Measurements from ENCODE around the gene IPO5.

Gene IPO5

GRCh38 chr13:98066636-98067035, 113.2 kb downstream of the IPO5 start:
- no peaks in the 10 kb centered on the region for H3K9me3 ChIP-seq
- H3K27ac ChIP-seq = no peak overlapping the region
- no peaks in the 10 kb centered on the region for H3K36me3 ChIP-seq
- H3K4me1 ChIP-seq (ENCODE audit: control insufficient read depth in 1 of 2, insufficient read depth in 1 of 2, low read depth in 1 of 2, low read length in 1 of 2) = no peaks in the 10 kb centered on the region
- TF ChIP-seq, protein P1, sequence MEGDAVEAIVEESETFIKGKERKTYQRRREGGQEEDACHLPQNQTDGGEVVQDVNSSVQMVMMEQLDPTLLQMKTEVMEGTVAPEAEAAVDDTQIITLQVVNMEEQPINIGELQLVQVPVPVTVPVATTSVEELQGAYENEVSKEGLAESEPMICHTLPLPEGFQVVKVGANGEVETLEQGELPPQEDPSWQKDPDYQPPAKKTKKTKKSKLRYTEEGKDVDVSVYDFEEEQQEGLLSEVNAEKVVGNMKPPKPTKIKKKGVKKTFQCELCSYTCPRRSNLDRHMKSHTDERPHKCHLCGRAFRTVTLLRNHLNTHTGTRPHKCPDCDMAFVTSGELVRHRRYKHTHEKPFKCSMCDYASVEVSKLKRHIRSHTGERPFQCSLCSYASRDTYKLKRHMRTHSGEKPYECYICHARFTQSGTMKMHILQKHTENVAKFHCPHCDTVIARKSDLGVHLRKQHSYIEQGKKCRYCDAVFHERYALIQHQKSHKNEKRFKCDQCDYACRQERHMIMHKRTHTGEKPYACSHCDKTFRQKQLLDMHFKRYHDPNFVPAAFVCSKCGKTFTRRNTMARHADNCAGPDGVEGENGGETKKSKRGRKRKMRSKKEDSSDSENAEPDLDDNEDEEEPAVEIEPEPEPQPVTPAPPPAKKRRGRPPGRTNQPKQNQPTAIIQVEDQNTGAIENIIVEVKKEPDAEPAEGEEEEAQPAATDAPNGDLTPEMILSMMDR (IDR thresholded peaks at IDR 0.05) = no peak
- no peaks in the 10 kb centered on the region for H3K27me3 ChIP-seq
- no peak overlapping the region for H3K4me3 ChIP-seq (ENCODE audit: low read depth in 1 of 2, low read length in 1 of 2)

DNA sequence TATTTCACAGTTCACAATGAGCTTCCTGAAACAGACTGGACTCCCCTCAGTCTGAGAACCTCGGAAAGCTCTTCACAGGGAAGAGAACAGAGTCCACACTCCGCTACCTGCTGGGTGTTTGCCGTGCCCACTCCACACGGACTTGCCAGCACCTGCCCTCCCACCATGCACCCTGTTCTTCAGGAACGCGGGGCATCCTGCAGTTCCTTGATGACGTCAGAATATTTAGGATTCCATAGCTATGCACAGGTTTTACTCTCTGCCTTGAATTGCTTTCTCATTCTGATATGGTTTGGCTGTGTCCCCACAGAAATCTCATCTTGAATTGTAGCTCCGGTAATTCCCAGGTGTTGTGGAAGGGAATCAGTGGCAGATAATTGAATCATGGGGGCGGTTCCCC, 115.0 kb downstream of the IPO5 start:
- H3K27me3 ChIP-seq = no peaks in the 10 kb centered on the region
- TF ChIP-seq, protein P1 (IDR thresholded peaks at IDR 0.05) = no peak
- H3K4me1 ChIP-seq (ENCODE audit: control insufficient read depth in 1 of 2, insufficient read depth in 1 of 2, low read depth in 1 of 2, low read length in 1 of 2) = no peaks in the 10 kb centered on the region

GRCh38 chr13:98069985-98070384, 116.5 kb downstream of the IPO5 start:
- H3K4me3 ChIP-seq (ENCODE audit: low read depth in 1 of 2, low read length in 1 of 2) = no peak overlapping the region
- no peaks in the 10 kb centered on the region for H3K36me3 ChIP-seq
- H3K27me3 ChIP-seq = no peaks in the 10 kb centered on the region
- no peaks in the 10 kb centered on the region for H3K9me3 ChIP-seq
- TF ChIP-seq, protein P1 (IDR thresholded peaks at IDR 0.05) = no peak
- no peak overlapping the region for H3K27ac ChIP-seq
- no peaks in the 10 kb centered on the region for H3K4me1 ChIP-seq (ENCODE audit: control insufficient read depth in 1 of 2, insufficient read depth in 1 of 2, low read depth in 1 of 2, low read length in 1 of 2)

More for the DNA sequence above, 115.0 kb downstream of the IPO5 start:
- Histone ChIP-seq H3K27ac (no peak overlapping the region), H3K36me3 (no peaks in the 10 kb centered on the region), H3K9me3 (no peaks in the 10 kb centered on the region), H3K4me3 (ENCODE audit: low read depth in 1 of 2, low read length in 1 of 2) (no peak overlapping the region)

- Histone ChIP-seq H3K4me1 (ENCODE audit: control insufficient read depth in 1 of 2, insufficient read depth in 1 of 2, low read depth in 1 of 2, low read length in 1 of 2) (no peaks in the 10 kb centered on the region), H3K27ac (no peak overlapping the region), H3K4me3 (ENCODE audit: low read depth in 1 of 2, low read length in 1 of 2) (no peak overlapping the region), H3K36me3 (no peaks in the 10 kb centered on the region), H3K27me3 (no peaks in the 10 kb centered on the region), H3K9me3 (no peaks in the 10 kb centered on the region)
- TF ChIP-seq, protein P1 (IDR thresholded peaks at IDR 0.05) = no peak
Observed at GRCh38 chr13:98071316-98071715, 117.8 kb downstream of the IPO5 start.

DNA sequence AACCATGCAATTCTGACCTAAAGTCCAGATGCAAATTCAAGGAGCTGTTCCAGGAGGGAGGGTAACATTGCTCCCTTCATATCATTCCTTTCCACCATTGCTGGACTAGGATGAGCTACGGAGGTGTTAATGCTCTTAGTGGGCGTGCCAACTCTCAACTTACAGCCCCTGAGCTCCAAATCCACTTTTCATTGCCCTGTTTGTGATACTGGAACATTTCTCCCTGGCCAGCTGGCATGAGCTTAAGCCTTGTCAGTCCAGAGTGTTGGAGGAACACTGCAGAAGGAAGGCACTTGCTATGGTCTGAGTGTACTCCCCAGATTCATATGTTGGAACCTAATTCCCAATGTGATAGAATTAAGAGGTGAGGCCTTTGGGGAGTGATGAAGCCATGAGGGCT, 119.0 kb downstream of the IPO5 start:
- Histone ChIP-seq H3K9me3 (no peaks in the 10 kb centered on the region), H3K4me1 (ENCODE audit: control insufficient read depth in 1 of 2, insufficient read depth in 1 of 2, low read depth in 1 of 2, low read length in 1 of 2) (no peaks in the 10 kb centered on the region), H3K4me3 (ENCODE audit: low read depth in 1 of 2, low read length in 1 of 2) (no peak overlapping the region), H3K36me3 (no peaks in the 10 kb centered on the region), H3K27me3 (no peaks in the 10 kb centered on the region), H3K27ac (no peak overlapping the region)
- TF ChIP-seq, protein P1 (IDR thresholded peaks at IDR 0.05) = no peak
